ENCODE data around the gene PLOD1. TPM values are rescaled to one million over a fixed set of nuclear protein-coding genes. Genes with fewer than 3 reads are reported as not detected.

The PLOD1 gene
- total and polyA plus RNA-seq, 10 of the 15 experiments (the other 5 are each of a cell fraction or from before 2014, with no cell fraction given) = 10.6 to 42.6 (median 29.3) TPM

DNA sequence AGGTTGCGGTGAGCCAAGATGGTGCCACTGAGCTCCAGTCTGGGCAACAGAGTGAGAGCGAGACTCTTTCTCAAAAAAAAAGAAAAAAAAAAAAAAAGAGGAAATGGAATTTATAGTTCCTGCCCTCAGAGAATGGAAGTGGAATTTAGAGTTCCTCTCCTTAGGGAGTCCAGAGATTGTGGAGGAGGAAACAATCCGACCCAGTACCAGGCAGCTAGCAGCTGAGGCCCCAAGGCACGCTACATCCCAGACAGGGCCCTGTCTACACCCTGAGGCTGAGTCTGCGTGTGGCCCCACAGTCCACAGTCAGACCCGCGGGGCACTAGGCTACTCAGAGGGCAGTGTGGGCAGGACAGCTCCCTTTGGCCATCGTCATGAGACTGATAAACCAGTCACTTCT is 43.8 kb downstream of the PLOD1 start:
- no TSS peak for BruUV-seq (replicated peaks)
- TF ChIP-seq GATAD2B (conservative IDR thresholded peaks at IDR 0.05; ENCODE audit: low read depth) = no peak
- TF ChIP-seq SPI1 (IDR thresholded peaks at IDR 0.05; ENCODE audit: borderline replicate concordance, insufficient read depth, low read depth, low read length) = 0 out of 2 replicates have a peak, but pooled peaks have one; percentile 6
- no peak for TF ChIP-seq KLF5 (IDR thresholded peaks at IDR 0.05; ENCODE audit: partially characterized antibody)
- no peak overlapping the region for H3K4me3 ChIP-seq
- RAD21 ChIA-PET (ENCODE audit: unreplicated experiment) = interaction anchor here (0.6 kb wide), 1 partner anchor 101 kb away, joined by 3 read pairs; no protein-coding TSS in a partner anchor
- no peak overlapping the region for H3K27ac ChIP-seq (ENCODE audit: control insufficient read depth, insufficient read depth)
- in situ Hi-C loops (cut with MboI) = no loop called here
- H3K27me3 ChIP-seq (replicated peaks in 1 of 2; ENCODE audit: control insufficient read depth in 2 of 2, insufficient read depth in 2 of 2, low read length in 1 of 2) = no peaks in the 10 kb centered on the region
- H3K79me2 ChIP-seq (ENCODE audit: control insufficient read depth, insufficient read depth, low read length) = peaks cover 20% of the 10 kb centered on the region
- DNase-seq (ENCODE audit: low read depth, low spot score) = no peak
- H3K36me3 ChIP-seq (ENCODE audit: control insufficient read depth in 2 of 2, insufficient read depth in 2 of 2, low read length in 1 of 2) = peaks cover 3 to 5% of the 10 kb centered on the region in 2 experiments
- no peak for ATAC-seq
- H3K4me1 ChIP-seq (ENCODE audit: control insufficient read depth, insufficient read depth, low read length) = peaks cover 6% of the 10 kb centered on the region
- no peak for FAIRE-seq
- 79% methylated on average over 8 of the region's 8 CpGs for WGBS (ENCODE audit: insufficient coverage, insufficient replicate concordance, low lambda C conversion rate, missing lambda C conversion rate)
- CTCF ChIA-PET = interaction anchor here (0.6 to 1.0 kb wide), 2 partner anchors 10 to 604 kb away, joined by 3 read pairs; no protein-coding TSS in a partner anchor
- POLR2A ChIA-PET = interaction anchor here (0.5 to 1.0 kb wide), 4 partner anchors 9 to 1013 kb away, joined by 3 to 7 read pairs (median 4); no protein-coding TSS in a partner anchor
- H4K20me1 ChIP-seq (ENCODE audit: control insufficient read depth, insufficient read depth) = no peaks in the 10 kb centered on the region
- SMC1A ChIA-PET (ENCODE audit: uncharacterized antibody, unreplicated experiment) = interaction anchor here (0.7 kb wide), 1 partner anchor 11 kb away, joined by 4 read pairs; no protein-coding TSS in a partner anchor
- H2AFZ ChIP-seq (ENCODE audit: control insufficient read depth, low read depth, low read length) = no peak overlapping the region
- no peak overlapping the region for H3K4me2 ChIP-seq (ENCODE audit: control insufficient read depth, insufficient read depth)
- H3K9ac ChIP-seq (ENCODE audit: control insufficient read depth, insufficient read depth, low read length) = no peak overlapping the region
- intact Hi-C loops (cut with micrococcal nuclease; ENCODE audit: unreplicated experiment) = no loop called here
- no peaks in the 10 kb centered on the region for H3K9me3 ChIP-seq (replicated peaks; ENCODE audit: control insufficient read depth, insufficient read depth, low read length)

DNA sequence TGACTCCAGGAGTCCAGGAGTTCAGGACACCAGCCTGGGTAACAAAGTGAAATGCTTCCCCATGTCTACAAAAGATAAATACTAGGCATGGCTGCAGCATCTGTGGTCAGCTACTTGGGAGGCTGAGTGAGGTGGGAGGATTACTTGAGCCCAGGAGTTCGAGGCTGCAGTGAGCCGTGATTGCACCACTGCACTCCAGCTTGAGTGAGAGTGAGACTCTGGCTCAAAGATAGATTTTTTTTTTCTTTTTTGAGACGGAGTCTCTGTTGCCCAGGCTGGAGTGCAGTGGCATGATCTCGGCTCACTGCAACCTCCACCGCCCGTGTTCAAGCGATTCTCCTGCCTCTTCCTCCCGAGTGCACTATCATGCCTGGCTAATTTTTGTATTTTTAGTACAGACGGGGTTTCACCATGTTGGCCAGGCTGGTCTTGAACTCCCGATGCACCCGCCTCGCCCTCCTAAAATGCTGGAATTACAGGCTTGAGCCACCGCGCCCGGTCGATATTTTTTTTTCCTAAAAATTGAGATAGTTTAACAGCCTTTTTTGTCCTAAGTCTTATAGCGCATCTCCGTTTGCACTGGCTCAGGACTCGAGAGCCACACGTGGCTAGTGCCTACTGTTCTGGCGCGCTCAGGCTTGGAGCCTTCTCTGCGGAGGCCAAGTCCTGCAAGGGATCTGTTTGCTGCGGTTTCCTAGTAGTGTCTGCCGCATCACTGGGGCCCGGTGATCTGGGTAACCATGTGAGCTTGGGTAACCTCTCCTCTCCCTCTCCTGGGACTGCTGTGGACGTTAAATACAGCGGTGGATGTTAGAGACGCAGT is 44.7 kb downstream of the PLOD1 start:
- intact Hi-C loops (cut with micrococcal nuclease; ENCODE audit: unreplicated experiment) = no loop called here
- WGBS (ENCODE audit: insufficient coverage, insufficient replicate concordance, low lambda C conversion rate, missing lambda C conversion rate) = 55% methylated on average over 29 of the region's 29 CpGs

More for the DNA sequence above, 44.7 kb downstream of the PLOD1 start:
- ChIA-PET RAD21 (ENCODE audit: unreplicated experiment) (interaction anchor here (0.6 to 3.0 kb wide), 8 partner anchors 12 to 141 kb away, joined by 3 to 34 read pairs (median 4); partner anchors contain the start of gene MIIP), POLR2A (interaction anchor here (0.6 to 3.4 kb wide), 5 partner anchors 40 to 84 kb away, joined by 3 to 36 read pairs (median 4); partner anchors contain the start of genes KIAA2013, MIIP and TNFRSF8), SMC1A (ENCODE audit: uncharacterized antibody, unreplicated experiment) (interaction anchor here (0.8 to 3.0 kb wide), 6 partner anchors 12 to 100 kb away, joined by 3 to 11 read pairs (median 5); partner anchors contain the start of gene MIIP), CTCF (interaction anchor here (0.5 to 3.7 kb wide), 9 partner anchors 10 to 680 kb away, joined by 3 to 23 read pairs (median 4); no protein-coding TSS in a partner anchor)
- no TSS peak for BruUV-seq (replicated peaks)
- Histone ChIP-seq H3K4me2 (ENCODE audit: control insufficient read depth, insufficient read depth) (peak overlapping the region; percentile 92; the same call in 1 of the 2 replicates), H3K36me3 (ENCODE audit: control insufficient read depth in 2 of 2, insufficient read depth in 2 of 2, low read length in 1 of 2) (peaks cover 7 to 10% of the 10 kb centered on the region in 2 experiments), H2AFZ (ENCODE audit: control insufficient read depth, low read depth, low read length) (peak overlapping the region; percentile 93), H4K20me1 (ENCODE audit: control insufficient read depth, insufficient read depth) (no peaks in the 10 kb centered on the region), H3K9ac (ENCODE audit: control insufficient read depth, insufficient read depth, low read length) (0 out of 2 replicates have a peak overlapping the region, but pooled peaks have one; percentile 15), H3K9me3 (replicated peaks; ENCODE audit: control insufficient read depth, insufficient read depth, low read length) (no peaks in the 10 kb centered on the region), H3K4me1 (ENCODE audit: control insufficient read depth, insufficient read depth, low read length) (peaks cover 6% of the 10 kb centered on the region), H3K79me2 (ENCODE audit: control insufficient read depth, insufficient read depth, low read length) (peaks cover 23% of the 10 kb centered on the region), H3K4me3 (peak overlapping the region; percentile 99; the same call in 1 of the 2 replicates), H3K27me3 (replicated peaks in 1 of 2; ENCODE audit: control insufficient read depth in 2 of 2, insufficient read depth in 2 of 2, low read length in 1 of 2) (no peaks in the 10 kb centered on the region), H3K27ac (ENCODE audit: control insufficient read depth, insufficient read depth) (no peak overlapping the region)
- in situ Hi-C loops (cut with MboI) = no loop called here
- ATAC-seq (no peak), FAIRE-seq (no peak), DNase-seq (ENCODE audit: low read depth, low spot score) (no peak)
- TF ChIP-seq ZSCAN29 (IDR thresholded peaks at IDR 0.05) (no peak), POLR2A (IDR thresholded peaks at IDR 0.05; ENCODE audit: low read depth, low read length) (no peak), MXI1 (IDR thresholded peaks at IDR 0.05; ENCODE audit: low read depth, low read length) (no peak), PAX5 (IDR thresholded peaks at IDR 0.05; ENCODE audit: borderline replicate concordance, low read depth, low read length) (no peak), SMARCA5 (IDR thresholded peaks at IDR 0.05) (no peak), BACH1 (IDR thresholded peaks at IDR 0.05; ENCODE audit: borderline replicate concordance) (no peak)
- TF ChIP-seq, protein P1, sequence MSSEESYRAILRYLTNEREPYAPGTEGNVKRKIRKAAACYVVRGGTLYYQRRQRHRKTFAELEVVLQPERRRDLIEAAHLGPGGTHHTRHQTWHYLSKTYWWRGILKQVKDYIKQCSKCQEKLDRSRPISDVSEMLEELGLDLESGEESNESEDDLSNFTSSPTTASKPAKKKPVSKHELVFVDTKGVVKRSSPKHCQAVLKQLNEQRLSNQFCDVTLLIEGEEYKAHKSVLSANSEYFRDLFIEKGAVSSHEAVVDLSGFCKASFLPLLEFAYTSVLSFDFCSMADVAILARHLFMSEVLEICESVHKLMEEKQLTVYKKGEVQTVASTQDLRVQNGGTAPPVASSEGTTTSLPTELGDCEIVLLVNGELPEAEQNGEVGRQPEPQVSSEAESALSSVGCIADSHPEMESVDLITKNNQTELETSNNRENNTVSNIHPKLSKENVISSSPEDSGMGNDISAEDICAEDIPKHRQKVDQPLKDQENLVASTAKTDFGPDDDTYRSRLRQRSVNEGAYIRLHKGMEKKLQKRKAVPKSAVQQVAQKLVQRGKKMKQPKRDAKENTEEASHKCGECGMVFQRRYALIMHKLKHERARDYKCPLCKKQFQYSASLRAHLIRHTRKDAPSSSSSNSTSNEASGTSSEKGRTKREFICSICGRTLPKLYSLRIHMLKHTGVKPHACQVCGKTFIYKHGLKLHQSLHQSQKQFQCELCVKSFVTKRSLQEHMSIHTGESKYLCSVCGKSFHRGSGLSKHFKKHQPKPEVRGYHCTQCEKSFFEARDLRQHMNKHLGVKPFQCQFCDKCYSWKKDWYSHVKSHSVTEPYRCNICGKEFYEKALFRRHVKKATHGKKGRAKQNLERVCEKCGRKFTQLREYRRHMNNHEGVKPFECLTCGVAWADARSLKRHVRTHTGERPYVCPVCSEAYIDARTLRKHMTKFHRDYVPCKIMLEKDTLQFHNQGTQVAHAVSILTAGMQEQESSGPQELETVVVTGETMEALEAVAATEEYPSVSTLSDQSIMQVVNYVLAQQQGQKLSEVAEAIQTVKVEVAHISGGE (CRISPR knock-in tag; IDR thresholded peaks at IDR 0.05) = no peak

Measured in GM12878 (cell line).